ENCODE data around the gene BAIAP2L2. TPM values are rescaled to one million over a fixed set of nuclear protein-coding genes. Genes with fewer than 3 reads are reported as not detected.

BAIAP2L2 gene
- total and polyA plus RNA-seq, 3 experiments from 2014 or later, result 0.53 to 0.58 TPM; not detected in 1

DNA sequence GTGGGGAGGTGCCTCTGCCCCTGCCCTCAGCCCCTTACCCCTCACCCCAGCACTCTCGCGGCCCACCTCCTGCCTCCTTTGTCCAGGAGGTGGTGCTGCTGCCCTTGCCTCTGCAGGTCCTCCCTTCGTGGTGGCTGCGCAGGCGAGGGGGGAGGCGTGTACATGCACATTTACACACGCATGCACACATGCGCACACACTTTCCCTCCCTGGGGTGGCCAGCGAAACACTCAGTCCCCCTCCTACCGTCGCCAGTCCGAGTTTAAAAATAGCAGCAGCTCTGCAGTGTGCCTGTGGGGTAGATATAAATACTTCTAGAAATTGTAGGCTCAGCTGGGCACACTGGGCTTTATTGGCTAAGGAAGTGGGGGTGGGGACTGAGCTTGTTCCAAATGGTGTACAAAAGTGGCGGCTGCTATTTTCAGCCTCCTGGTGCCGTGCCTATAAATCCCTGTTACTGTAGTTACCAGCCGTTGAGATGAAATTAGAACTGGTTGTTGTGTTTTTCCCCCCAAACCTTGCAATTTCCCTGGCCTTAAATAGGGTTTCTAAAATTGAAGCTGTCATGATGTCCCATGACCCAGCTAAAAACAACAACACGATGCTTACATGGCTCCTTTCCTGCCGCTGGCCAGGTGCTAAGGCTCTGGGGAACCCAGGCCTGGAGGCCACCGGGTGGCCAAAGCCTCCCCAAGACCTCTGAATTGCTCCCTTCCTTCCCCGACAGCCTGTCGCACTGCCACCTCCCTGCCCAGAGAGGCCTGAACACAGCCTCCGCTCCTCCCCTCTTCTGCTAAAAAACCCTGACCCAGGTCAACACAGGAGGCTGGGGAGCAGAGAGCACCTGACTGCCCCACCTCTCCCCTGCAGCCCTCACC, 40.9 kb downstream of the BAIAP2L2 start:
- Mint-ChIP-seq H3K4me3 (no peak overlapping the region), H3K9me3 (no peaks in the 10 kb centered on the region), H3K4me1 (no peaks in the 10 kb centered on the region), H3K36me3 (peaks cover 8 to 82% (median 11%) of the 10 kb centered on the region in 3 donors), H3K27ac (peak overlapping the region in 1 of 8 donors; percentile 71), H3K27me3 (no peaks in the 10 kb centered on the region)
- DNase-seq, result no peak
- Histone ChIP-seq H3K4me1 (ENCODE audit: insufficient read depth, low read length) (no peaks in the 10 kb centered on the region), H3K4me3 (ENCODE audit: low read length) (no peak overlapping the region), H3K9me3 (ENCODE audit: low read length) (no peaks in the 10 kb centered on the region), H3K27me3 (ENCODE audit: insufficient read depth, low read length, poor library complexity, severe bottlenecking) (no peaks in the 10 kb centered on the region), H3K36me3 (ENCODE audit: insufficient read depth, low read length) (peaks cover 11% of the 10 kb centered on the region), H3K27ac (ENCODE audit: low read depth, low read length) (no peak overlapping the region)
- ChIA-PET POLR2A (interaction anchor here (0.6 kb wide), 1 partner anchor 360 kb away, joined by 4 read pairs; no protein-coding TSS in a partner anchor), CTCF (interaction anchor here (1.2 to 2.9 kb wide), 2 partner anchors 12 to 17 kb away, joined by 3 to 13 read pairs; partner anchors contain the start of gene PICK1)

- no peak overlapping the region for H3K27ac Mint-ChIP-seq
- H3K9me3 ChIP-seq (ENCODE audit: low read length), result no peaks in the 10 kb centered on the region
- H3K4me1 Mint-ChIP-seq, result no peaks in the 10 kb centered on the region
- H3K4me3 ChIP-seq (ENCODE audit: low read length), result no peak overlapping the region
- no peaks in the 10 kb centered on the region for H3K27me3 ChIP-seq (ENCODE audit: insufficient read depth, low read length, poor library complexity, severe bottlenecking)
- DNase-seq, result no peak
- POLR2A ChIA-PET, result no interaction called here
- no peak overlapping the region for H3K27ac ChIP-seq (ENCODE audit: low read depth, low read length)
- CTCF ChIA-PET, result interaction anchor here (2.9 kb wide), 1 partner anchor 16 kb away, joined by 13 read pairs; no protein-coding TSS in a partner anchor
- H3K36me3 ChIP-seq (ENCODE audit: insufficient read depth, low read length), result peaks cover 11% of the 10 kb centered on the region
- H3K4me3 Mint-ChIP-seq, result no peak overlapping the region
- no peaks in the 10 kb centered on the region for H3K9me3 Mint-ChIP-seq
- no peaks in the 10 kb centered on the region for H3K4me1 ChIP-seq (ENCODE audit: insufficient read depth, low read length)
- no peaks in the 10 kb centered on the region for H3K27me3 Mint-ChIP-seq
- peaks cover 8 to 83% (median 10%) of the 10 kb centered on the region in 3 donors for H3K36me3 Mint-ChIP-seq
Observed at GRCh38 chr22:38068641-38069371, 41.7 kb downstream of the BAIAP2L2 start.

- POLR2A ChIA-PET, result no interaction called here
Observed at GRCh38 chr22:38067761-38068360, 42.6 kb downstream of the BAIAP2L2 start.

GRCh38 chr22:38067028-38067415, 43.5 kb downstream of the BAIAP2L2 start:
- no peak for DNase-seq
- ChIA-PET CTCF (no interaction called here), POLR2A (no interaction called here)
- Mint-ChIP-seq H3K4me1 (peaks cover 0 to 5% (median 3%) of the 10 kb centered on the region in 3 donors), H3K27ac (no peak overlapping the region), H3K36me3 (peaks cover 13 to 76% (median 17%) of the 10 kb centered on the region in 3 donors), H3K4me3 (no peak overlapping the region), H3K27me3 (no peaks in the 10 kb centered on the region), H3K9me3 (no peaks in the 10 kb centered on the region)
- no peak overlapping the region for H3K4me3 ChIP-seq (ENCODE audit: low read length)
- H3K36me3 ChIP-seq (ENCODE audit: insufficient read depth, low read length), result peaks cover 6% of the 10 kb centered on the region
- no peaks in the 10 kb centered on the region for H3K9me3 ChIP-seq (ENCODE audit: low read length)
- no peaks in the 10 kb centered on the region for H3K4me1 ChIP-seq (ENCODE audit: insufficient read depth, low read length)
- H3K27me3 ChIP-seq (ENCODE audit: insufficient read depth, low read length, poor library complexity, severe bottlenecking), result no peaks in the 10 kb centered on the region
- H3K27ac ChIP-seq (ENCODE audit: low read depth, low read length), result no peak overlapping the region

More at GRCh38 chr22:38067761-38068360, 42.6 kb downstream of the BAIAP2L2 start:
- Histone ChIP-seq H3K4me1 (ENCODE audit: insufficient read depth, low read length) (no peaks in the 10 kb centered on the region), H3K4me3 (ENCODE audit: low read length) (no peak overlapping the region), H3K27me3 (ENCODE audit: insufficient read depth, low read length, poor library complexity, severe bottlenecking) (no peaks in the 10 kb centered on the region), H3K9me3 (ENCODE audit: low read length) (no peaks in the 10 kb centered on the region), H3K27ac (ENCODE audit: low read depth, low read length) (no peak overlapping the region), H3K36me3 (ENCODE audit: insufficient read depth, low read length) (peaks cover 10% of the 10 kb centered on the region)
- DNase-seq, result no peak
- CTCF ChIA-PET, result interaction anchor here (2.9 kb wide), 1 partner anchor 15 kb away, joined by 13 read pairs; no protein-coding TSS in a partner anchor
- peaks cover 0 to under 1% (median 0%) of the 10 kb centered on the region in 3 donors for H3K4me1 Mint-ChIP-seq
- no peaks in the 10 kb centered on the region for H3K27me3 Mint-ChIP-seq
- no peak overlapping the region for H3K4me3 Mint-ChIP-seq
- peaks cover 11 to 81% (median 14%) of the 10 kb centered on the region in 3 donors for H3K36me3 Mint-ChIP-seq
- no peaks in the 10 kb centered on the region for H3K9me3 Mint-ChIP-seq
- H3K27ac Mint-ChIP-seq, result peak overlapping the region in 1 of 8 donors; percentile 85

DNA sequence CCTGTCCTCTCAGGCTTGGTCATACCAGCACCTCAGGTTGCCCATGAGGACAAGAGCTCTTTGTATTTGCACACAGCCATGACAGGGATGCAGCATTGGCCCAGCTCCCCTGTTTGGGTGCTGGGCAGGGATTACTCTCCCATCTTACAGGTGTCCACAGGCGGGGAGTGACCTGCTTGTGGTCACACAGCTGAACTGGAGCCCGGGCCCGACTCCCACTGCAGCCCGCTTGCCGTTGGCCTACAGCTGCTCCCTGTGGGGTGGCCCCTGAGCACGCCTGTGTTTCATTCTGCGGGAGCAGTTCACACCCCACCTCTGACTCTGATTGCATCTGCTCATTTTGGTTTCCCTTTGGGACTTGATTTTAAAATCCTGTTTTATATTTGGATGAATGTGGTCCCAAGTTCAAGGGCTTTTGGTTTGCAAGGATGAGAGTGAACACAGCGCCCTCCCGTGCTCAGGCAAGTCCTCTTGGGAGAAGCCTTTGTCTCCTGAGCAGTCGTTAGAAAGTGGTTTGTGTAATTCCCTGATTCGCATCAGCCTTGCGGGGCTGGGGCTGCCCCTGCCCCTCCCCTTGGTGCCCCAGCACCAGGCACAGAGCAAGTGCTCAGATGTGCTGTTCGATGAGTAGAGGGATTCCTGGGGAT, 44.0 kb downstream of the BAIAP2L2 start:
- POLR2A ChIA-PET, result no interaction called here
- H3K36me3 ChIP-seq (ENCODE audit: insufficient read depth, low read length), result peaks cover 6% of the 10 kb centered on the region
- CTCF ChIA-PET, result interaction anchor here (4.1 kb wide), 1 partner anchor 14 kb away, joined by 18 read pairs; no protein-coding TSS in a partner anchor
- Mint-ChIP-seq H3K9me3 (no peaks in the 10 kb centered on the region), H3K27me3 (no peaks in the 10 kb centered on the region), H3K27ac (peak overlapping the region in 1 of 8 donors; percentile 55), H3K4me3 (no peak overlapping the region), H3K4me1 (peaks cover 0 to 9% (median 5%) of the 10 kb centered on the region in 3 donors), H3K36me3 (peaks cover 15 to 78% (median 17%) of the 10 kb centered on the region in 3 donors)
- no peaks in the 10 kb centered on the region for H3K27me3 ChIP-seq (ENCODE audit: insufficient read depth, low read length, poor library complexity, severe bottlenecking)
- DNase-seq, result no peak
- H3K4me3 ChIP-seq (ENCODE audit: low read length), result no peak overlapping the region
- H3K9me3 ChIP-seq (ENCODE audit: low read length), result no peaks in the 10 kb centered on the region
- no peak overlapping the region for H3K27ac ChIP-seq (ENCODE audit: low read depth, low read length)
- no peaks in the 10 kb centered on the region for H3K4me1 ChIP-seq (ENCODE audit: insufficient read depth, low read length)

- Histone ChIP-seq H3K9me3 (ENCODE audit: low read length) (no peaks in the 10 kb centered on the region), H3K27me3 (ENCODE audit: insufficient read depth, low read length, poor library complexity, severe bottlenecking) (no peaks in the 10 kb centered on the region), H3K4me1 (ENCODE audit: insufficient read depth, low read length) (no peaks in the 10 kb centered on the region), H3K36me3 (ENCODE audit: insufficient read depth, low read length) (peaks cover 6% of the 10 kb centered on the region), H3K27ac (ENCODE audit: low read depth, low read length) (no peak overlapping the region), H3K4me3 (ENCODE audit: low read length) (no peak overlapping the region)
- Mint-ChIP-seq H3K9me3 (no peaks in the 10 kb centered on the region), H3K27me3 (no peaks in the 10 kb centered on the region), H3K27ac (peak overlapping the region in 1 of 8 donors; percentile 15), H3K4me3 (no peak overlapping the region), H3K36me3 (peaks cover 15 to 71% (median 17%) of the 10 kb centered on the region in 3 donors), H3K4me1 (peaks cover 0 to 9% (median 5%) of the 10 kb centered on the region in 3 donors)
- ChIA-PET CTCF (interaction anchor here (4.1 kb wide), 1 partner anchor 13 kb away, joined by 18 read pairs; no protein-coding TSS in a partner anchor), POLR2A (no interaction called here)
- no peak for DNase-seq
Observed at GRCh38 chr22:38065539-38065938, 44.9 kb downstream of the BAIAP2L2 start.

DNA sequence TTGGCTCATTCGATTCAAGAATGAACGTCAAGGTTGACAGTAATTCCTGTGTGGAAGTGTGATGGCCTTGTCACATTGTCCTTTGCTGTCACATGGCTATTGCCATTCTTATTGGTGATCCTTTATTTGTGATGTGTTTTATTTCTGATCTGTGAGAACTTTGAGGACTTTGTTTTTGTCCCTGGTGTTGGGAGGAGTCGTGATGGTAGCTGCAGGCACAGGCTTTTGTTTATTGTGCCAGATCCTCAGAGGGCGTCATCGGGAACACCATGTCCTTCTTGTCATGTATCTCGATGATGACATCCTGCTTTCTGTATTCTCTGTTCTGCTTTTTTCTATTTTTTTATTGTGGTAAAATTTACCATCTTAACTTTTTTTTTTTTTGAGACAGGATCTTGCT, 47.7 kb downstream of the BAIAP2L2 start:
- Histone ChIP-seq H3K4me1 (ENCODE audit: insufficient read depth, low read length) (peaks cover 5% of the 10 kb centered on the region), H3K9me3 (ENCODE audit: low read length) (no peaks in the 10 kb centered on the region), H3K4me3 (ENCODE audit: low read length) (no peak overlapping the region), H3K27me3 (ENCODE audit: insufficient read depth, low read length, poor library complexity, severe bottlenecking) (no peaks in the 10 kb centered on the region), H3K36me3 (ENCODE audit: insufficient read depth, low read length) (no peaks in the 10 kb centered on the region), H3K27ac (ENCODE audit: low read depth, low read length) (no peak overlapping the region)
- ChIA-PET POLR2A (no interaction called here), CTCF (interaction anchor here (4.1 kb wide), 1 partner anchor 10 kb away, joined by 18 read pairs; no protein-coding TSS in a partner anchor)
- peaks cover 7 to 16% (median 11%) of the 10 kb centered on the region in 3 donors for H3K4me1 Mint-ChIP-seq
- H3K36me3 Mint-ChIP-seq, result peaks cover 12 to 69% (median 14%) of the 10 kb centered on the region in 3 donors
- H3K27ac Mint-ChIP-seq, result peak overlapping the region in 4 of 8 donors; percentile 19 to 67 (median 38)
- no peaks in the 10 kb centered on the region for H3K27me3 Mint-ChIP-seq
- DNase-seq, result no peak
- no peak overlapping the region for H3K4me3 Mint-ChIP-seq
- H3K9me3 Mint-ChIP-seq, result no peaks in the 10 kb centered on the region
